GM13976 (cell line): Measurements from ENCODE around the gene VENTX.

Experiments used
- DNase-seq: peaks from one replicate; pipeline ENCODE4 v3.0.0; 2012; ENCODE audit warnings: low spot score
- in situ Hi-C: fragments of 300-500 bp; cut with MboI; formaldehyde crosslinking; loops from one replicate; pipeline ENCODE4 v1.12.0; 2022; ENCODE audit warnings: low sequenced_read_pairs, mixed read lengths, inconsistent platforms; ENCODE audit not compliant: unreplicated experiment
- TF ChIP-seq, protein P1 (sequence below): IDR thresholded peaks from 2 replicates; pipeline ENCODE4 v1.5.1; 2012; ENCODE audit warnings: borderline replicate concordance, mild to moderate bottlenecking; ENCODE audit not compliant: insufficient read depth; ENCODE audit errors: extremely low read depth, missing control alignments, control extremely low read depth

Gene VENTX

DNA sequence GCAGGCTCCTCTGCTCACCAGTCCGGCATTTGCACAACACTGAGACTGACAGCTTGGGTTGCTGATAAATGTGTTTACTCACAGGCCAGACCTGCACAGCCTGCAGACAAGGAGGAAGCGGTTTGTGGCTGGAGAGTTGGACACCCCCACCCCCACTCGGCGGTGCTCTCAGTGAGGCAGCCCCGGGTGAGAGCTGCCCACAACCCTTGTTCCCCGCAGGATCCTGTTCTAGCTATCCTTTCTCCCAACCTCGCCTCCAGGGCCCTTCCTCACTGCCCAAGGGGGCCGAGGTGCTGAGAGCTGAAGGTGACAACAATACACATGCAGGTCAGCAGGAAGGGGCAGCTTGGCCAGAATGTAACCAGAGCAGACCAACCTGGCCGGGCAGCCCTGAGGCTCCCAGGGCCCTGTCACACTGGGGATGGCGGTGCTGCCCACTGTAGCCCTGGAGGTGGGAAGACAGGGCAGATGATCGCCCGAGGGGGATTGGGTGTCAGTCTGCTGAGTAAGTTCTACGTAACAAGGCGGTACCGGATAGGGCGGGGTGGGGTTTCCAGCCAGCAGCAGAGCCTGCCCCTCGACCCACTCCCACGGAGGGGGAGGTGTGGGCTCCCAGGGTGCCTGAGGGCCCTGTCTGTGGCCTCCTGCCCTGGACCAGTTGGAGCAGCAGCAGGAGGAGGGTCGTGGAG lies 41.1 kb downstream of the VENTX start:
- TF ChIP-seq, protein P1, sequence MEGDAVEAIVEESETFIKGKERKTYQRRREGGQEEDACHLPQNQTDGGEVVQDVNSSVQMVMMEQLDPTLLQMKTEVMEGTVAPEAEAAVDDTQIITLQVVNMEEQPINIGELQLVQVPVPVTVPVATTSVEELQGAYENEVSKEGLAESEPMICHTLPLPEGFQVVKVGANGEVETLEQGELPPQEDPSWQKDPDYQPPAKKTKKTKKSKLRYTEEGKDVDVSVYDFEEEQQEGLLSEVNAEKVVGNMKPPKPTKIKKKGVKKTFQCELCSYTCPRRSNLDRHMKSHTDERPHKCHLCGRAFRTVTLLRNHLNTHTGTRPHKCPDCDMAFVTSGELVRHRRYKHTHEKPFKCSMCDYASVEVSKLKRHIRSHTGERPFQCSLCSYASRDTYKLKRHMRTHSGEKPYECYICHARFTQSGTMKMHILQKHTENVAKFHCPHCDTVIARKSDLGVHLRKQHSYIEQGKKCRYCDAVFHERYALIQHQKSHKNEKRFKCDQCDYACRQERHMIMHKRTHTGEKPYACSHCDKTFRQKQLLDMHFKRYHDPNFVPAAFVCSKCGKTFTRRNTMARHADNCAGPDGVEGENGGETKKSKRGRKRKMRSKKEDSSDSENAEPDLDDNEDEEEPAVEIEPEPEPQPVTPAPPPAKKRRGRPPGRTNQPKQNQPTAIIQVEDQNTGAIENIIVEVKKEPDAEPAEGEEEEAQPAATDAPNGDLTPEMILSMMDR: no peak
- DNase-seq: peak; percentile 85
- in situ Hi-C loops: no loop called here

DNA sequence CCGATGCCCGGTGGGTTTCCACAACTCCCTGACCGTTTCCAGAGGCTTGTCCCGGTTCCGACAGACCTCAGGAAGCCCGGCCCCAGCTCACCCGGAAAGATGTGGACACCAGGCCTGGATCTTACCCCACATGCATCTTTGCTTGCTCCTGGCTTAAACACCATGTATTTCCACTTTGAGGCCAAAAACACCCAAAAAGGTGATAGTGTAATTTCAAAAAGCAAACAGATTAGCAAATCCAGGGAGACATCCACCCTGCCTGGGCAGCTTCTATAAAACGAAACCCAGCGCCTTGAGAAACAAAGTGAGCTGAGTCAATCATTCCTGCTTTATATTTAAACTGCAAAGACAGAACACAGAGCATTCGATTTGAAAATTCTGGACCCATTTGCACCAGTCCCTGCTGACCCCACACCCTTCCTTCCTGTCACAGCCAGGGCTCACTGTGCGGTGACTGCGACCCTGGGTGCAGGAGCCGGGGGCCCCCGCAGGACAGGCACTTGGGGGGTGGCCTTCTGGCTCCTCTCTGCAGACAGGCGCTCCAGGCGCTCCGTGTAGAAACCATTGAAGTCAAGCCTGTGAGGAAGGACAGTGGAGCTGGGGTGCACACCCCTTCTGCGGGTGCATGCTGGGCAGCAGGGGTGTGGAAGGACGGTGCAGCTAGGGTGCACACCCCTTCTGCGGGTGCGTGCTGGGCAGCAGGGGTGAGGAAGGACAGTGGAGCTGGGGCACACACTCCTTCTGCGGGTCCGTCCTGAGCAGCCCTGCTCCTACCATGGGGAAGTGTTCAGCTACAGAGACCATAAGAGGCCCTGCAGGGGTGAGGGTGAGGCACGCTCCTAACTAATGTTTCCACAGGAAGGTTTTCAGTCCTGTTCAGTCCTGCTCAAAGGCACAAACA lies 41.9 kb downstream of the VENTX start:
- DNase-seq: no peak
- TF ChIP-seq, protein P1: no peak
- in situ Hi-C loops: no loop called here

DNA sequence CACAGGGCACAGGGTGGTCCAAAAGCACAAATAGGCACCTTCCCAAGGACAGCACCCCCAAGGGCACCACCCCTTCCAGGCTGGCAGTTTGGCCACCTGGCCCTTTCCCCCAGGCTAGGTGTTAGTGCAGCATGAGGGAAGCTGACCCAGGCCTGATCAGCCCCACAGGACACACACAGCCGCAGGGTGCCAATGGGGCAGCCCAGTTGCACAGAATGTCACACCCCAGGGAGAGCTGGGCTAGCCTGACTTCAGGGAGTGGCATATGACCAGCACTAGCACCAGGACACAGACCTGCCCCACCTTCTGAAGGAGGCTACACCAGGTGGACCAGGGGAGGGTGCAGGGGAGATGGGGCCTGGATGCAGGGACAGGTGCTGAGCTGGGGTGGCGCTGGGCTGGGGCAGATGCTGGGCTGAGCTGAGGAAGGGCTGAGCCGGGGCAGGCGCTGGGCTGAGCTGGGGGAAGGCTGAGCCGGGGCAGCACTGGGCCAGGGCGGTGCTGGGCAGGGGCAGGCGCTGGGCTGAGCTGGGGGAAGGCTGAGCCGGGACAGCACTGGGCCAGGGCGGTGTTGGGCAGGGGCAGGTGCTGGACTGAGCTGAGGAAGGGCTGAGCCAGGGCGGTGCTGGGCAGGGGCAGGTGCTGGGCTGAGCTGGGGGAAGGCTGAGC lies 42.9 kb downstream of the VENTX start:
- in situ Hi-C loops: no loop called here
- TF ChIP-seq, protein P1: no peak
- no peak for DNase-seq

DNA sequence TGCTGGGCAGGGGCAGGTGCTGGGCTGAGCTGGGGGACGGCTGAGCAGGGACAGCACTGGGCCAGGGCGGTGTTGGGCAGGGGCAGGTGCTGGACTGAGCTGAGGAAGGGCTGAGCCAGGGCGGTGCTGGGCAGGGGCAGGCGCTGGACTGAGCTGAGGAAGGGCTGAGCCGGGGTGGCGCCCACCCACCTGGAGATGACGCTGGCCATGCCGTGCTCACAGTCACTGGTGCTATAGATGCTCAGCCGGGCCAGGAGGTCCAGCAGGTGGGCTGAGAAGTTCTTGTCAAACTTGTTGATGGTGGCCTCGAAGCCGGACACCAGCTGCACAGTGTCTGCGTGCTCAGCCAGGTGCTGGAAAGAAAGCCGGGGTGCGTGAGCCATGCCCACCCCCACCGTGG lies 43.4 kb downstream of the VENTX start:
- TF ChIP-seq, protein P1: no peak
- in situ Hi-C loops: no loop called here
- no peak for DNase-seq

DNA sequence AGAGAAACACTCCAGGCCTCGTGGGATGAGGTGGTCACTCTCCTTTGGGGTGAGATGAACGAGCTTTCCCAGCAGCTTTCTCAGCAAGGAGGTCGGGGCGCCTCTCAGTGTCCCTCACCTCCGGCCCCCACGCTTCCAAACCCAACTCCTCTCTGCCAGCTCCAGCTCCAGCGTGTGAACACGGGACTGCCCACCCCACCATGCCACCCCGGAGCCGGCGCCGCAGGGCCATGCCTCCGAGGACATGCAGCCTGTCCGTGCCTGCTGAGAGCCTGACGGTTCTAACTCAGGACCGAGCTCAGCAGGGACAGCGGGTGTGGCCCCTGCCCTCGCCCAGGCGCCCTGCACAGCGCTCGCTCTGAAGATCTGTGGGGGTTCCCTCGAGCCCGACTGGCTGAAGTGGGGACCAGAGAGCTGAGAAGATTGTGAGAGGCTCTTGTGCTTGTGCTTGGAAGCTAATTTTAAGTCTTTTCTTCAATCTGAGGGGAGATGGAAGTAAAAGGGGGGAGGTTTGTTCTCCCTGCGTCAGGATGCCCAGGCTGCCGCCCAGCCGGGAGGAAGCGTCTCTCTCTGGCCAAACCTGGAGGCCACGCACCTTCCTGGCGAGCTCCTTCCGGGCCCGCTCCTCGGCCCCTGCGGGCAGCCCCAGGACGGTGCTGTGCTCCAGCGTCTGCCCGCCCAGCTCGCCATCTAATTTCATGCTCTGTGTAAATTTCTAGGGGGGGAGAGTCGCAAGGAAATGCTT lies 44.1 kb downstream of the VENTX start:
- TF ChIP-seq, protein P1: no peak
- DNase-seq: no peak
- in situ Hi-C loops: no loop called here

DNA sequence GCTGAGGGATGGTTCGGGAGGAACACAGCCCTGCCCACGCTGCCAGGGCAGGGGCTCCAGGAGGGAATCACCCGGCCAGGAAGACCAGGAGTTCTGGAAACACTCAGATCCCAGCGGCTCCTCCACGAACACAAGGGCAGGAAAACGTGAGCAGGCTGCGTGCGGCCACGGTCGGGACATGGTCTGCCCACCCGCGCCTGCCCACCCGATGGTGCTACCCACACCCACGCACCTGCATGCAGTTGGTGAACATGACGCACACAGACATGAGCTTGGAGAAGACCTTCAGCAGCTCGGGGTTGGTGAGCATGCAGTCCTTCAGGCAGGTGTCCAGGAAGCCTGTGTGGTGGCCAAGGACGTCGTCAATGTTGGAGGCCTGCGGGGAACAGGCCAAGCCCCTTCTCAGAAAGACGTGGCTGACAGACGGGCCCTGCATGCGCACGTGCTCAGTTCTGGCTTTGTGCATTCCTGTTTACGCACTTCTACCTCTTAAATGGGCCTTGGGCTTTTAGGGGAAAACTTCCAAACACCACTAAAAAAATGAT lies 45.3 kb downstream of the VENTX start:
- in situ Hi-C loops: no loop called here
- TF ChIP-seq, protein P1: no peak
- no peak for DNase-seq
